Sigmoid colon (tissue), 7 donors: ENCODE data around the gene B3GLCT. TPM values are rescaled to one million over a fixed set of nuclear protein-coding genes. Genes with fewer than 3 reads are reported as not detected.

Source experiments
- DNase-seq: peaks from one replicate; pipeline ENCODE4 v3.0.0-alpha.2; 2019
- H3K27ac ChIP-seq, 4 donors: fragments of 200-600 bp; sonication (generic); one replicate each; pipeline ENCODE4 v1.5.1; 2016 to 2019; ENCODE audit warnings: mild to moderate bottlenecking in 1 of 4
- H3K27me3 ChIP-seq, 3 donors: fragments of 200-600 bp; sonication (generic); one replicate each; pipeline ENCODE4 v1.5.1; 2019; ENCODE audit warnings: mild to moderate bottlenecking in 1 of 3
- H3K36me3 ChIP-seq, 4 donors: fragments of 200-600 bp; sonication (generic); one replicate each; pipeline ENCODE4 v1.5.1; 2016 to 2019
- H3K4me1 ChIP-seq, 4 donors: fragments of 200-600 bp; sonication (generic); one replicate each; pipeline ENCODE4 v1.5.1; 2017 to 2019
- H3K4me3 ChIP-seq, 4 donors: fragments of 200-600 bp; sonication (generic); one replicate each; pipeline ENCODE4 v1.5.1; 2017 to 2019; ENCODE audit warnings: mild to moderate bottlenecking in 2 of 4, moderate library complexity in 1 of 4
- H3K9me3 ChIP-seq, 4 donors: fragments of 200-600 bp in 3 of 4; sonication (generic) in 3 of 4; one replicate each; pipeline versions ENCODE4 v1.5.1 to v1.6.1; 2013 to 2019
- EP300 ChIP-seq, 4 donors: sonication (generic); formaldehyde crosslinking; IDR thresholded peaks; one replicate each; pipeline ENCODE4 v1.6.1; 2017; ENCODE audit warnings: antibody characterized with exemption in 4 of 4
- POLR2A ChIP-seq, 2 donors: fragments of 450-650 bp; IDR thresholded peaks; one replicate each; pipeline ENCODE4 v1.6.1; 2016; ENCODE audit warnings: antibody characterized with exemption in 2 of 2, mild to moderate bottlenecking in 2 of 2, moderate library complexity in 2 of 2
- POLR2AphosphoS5 ChIP-seq, 4 donors: sonication (generic); formaldehyde crosslinking; IDR thresholded peaks; one replicate each; pipeline ENCODE4 v1.6.1; 2017; ENCODE audit warnings: antibody characterized with exemption in 4 of 4
- WGBS, 2 donors: extraction: QIAGEN DNeasy Blood & Tissue Kit; methylation state at CpG; one replicate each; pipeline ENCODE4 v1.1.7; 2013; 5-methylcytosine and 5-hydroxymethylcytosine counted together
- intact Hi-C: fragments of 100-400 bp; cut with DNase I; formaldehyde crosslinking; loops from one replicate; pipeline ENCODE4 v1.15.1; 2023
- polyA plus RNA-seq, 3 donors: library from polyadenylated mRNA; stranded (reverse); fragments of 200-250 nt; gene quantifications; one replicate each; pipeline ENCODE4 v1.2.3, GENCODE V29; 2013
- total RNA-seq, 4 donors: library from RNA; depleted of rRNA; stranded (reverse); fragments of >200 nt; gene quantifications; one replicate each; pipeline ENCODE4 v1.1.0, GENCODE V29; 2016
- TF ChIP-seq, protein P1 (sequence below), 4 experiments: fragments of 450-650 bp in 3 of 4; fragments of 200-600 bp in 1 of 4; IDR thresholded peaks; one replicate each; pipeline ENCODE4 v1.5.1; 2016 to 2019; ENCODE audit warnings: antibody characterized with exemption in 4 of 4, mild to moderate bottlenecking in 3 of 4, moderate library complexity in 2 of 4
- donor health status: healthy with polysubstance abuse.
- donor health status: Bipolar disorder and iron deficiency.
- donor health status: healthy.

The B3GLCT gene
- total and polyA plus RNA-seq, 7 donors, result 0.60 to 7.5 (median 5.8) TPM

DNA sequence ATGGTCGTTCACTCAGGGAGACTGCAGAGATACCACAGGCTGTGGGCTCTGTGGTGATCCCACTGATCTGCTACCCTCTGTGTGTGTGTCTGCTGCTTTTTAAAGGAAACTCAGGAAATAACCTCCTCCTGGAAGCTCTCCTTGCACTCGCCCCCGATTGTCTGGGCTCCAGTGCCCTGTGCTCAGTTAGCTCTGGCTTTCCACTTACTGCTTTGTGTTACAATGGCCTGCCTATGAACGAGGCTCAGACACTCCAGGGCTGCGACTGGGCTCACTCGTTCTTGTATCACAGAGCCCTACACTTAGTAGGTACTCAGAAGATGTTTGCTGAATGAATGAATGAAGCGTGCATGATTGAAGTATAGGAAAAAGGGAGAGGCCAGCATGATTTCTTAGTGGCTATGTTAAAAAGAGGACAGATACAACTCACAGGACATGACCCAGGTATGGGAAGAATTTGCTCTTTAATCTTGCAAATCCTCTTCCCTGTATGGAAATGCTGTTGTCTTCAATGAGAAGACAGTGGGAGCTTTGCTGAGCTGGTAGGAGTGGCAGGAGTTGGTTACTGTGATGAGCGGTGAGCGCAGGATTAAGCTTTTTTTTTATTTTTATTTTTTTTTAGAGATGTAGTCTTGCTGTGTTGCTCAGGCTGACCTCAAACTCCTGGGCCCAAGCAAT is 26.4 kb downstream of the B3GLCT start:
- Histone ChIP-seq H3K9me3 (no peaks in the 10 kb centered on the region), H3K36me3 (peaks cover 0 to 5% (median 0%) of the 10 kb centered on the region in 4 donors), H3K27ac (no peak overlapping the region), H3K4me3 (no peak overlapping the region), H3K27me3 (no peaks in the 10 kb centered on the region), H3K4me1 (no peaks in the 10 kb centered on the region)
- intact Hi-C loops, result no loop called here
- no peak for DNase-seq
- TF ChIP-seq POLR2A (IDR thresholded peaks at IDR 0.05), result no peak
- no peak for TF ChIP-seq POLR2AphosphoS5 (IDR thresholded peaks at IDR 0.05)
- no peak for TF ChIP-seq EP300 (IDR thresholded peaks at IDR 0.05)
- TF ChIP-seq, protein P1, sequence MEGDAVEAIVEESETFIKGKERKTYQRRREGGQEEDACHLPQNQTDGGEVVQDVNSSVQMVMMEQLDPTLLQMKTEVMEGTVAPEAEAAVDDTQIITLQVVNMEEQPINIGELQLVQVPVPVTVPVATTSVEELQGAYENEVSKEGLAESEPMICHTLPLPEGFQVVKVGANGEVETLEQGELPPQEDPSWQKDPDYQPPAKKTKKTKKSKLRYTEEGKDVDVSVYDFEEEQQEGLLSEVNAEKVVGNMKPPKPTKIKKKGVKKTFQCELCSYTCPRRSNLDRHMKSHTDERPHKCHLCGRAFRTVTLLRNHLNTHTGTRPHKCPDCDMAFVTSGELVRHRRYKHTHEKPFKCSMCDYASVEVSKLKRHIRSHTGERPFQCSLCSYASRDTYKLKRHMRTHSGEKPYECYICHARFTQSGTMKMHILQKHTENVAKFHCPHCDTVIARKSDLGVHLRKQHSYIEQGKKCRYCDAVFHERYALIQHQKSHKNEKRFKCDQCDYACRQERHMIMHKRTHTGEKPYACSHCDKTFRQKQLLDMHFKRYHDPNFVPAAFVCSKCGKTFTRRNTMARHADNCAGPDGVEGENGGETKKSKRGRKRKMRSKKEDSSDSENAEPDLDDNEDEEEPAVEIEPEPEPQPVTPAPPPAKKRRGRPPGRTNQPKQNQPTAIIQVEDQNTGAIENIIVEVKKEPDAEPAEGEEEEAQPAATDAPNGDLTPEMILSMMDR (IDR thresholded peaks at IDR 0.05), result no peak
- WGBS, 2 donors, result 94 to 95% methylated on average over 9 of the region's 9 CpGs

DNA sequence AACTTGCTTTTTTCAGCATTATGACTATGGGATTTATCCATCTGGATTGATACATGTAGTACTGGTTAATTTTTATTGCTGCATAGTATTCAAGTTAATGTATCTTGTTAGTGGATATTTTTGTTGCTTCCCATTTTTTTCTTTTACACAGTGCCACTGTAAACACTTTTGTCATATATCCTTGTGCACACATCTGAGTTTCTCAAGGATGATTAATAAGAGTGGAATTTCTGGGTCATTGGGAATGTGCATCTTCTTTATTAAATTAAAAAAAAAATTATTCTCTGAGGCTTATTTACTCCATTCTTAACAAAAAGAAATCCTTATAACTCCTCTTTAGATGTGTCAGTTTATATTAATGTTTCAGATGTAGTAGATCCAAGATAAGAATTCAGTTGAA is 27.3 kb downstream of the B3GLCT start:
- intact Hi-C loops, result no loop called here
- Histone ChIP-seq H3K27ac (no peak overlapping the region), H3K9me3 (no peaks in the 10 kb centered on the region), H3K4me3 (no peak overlapping the region), H3K27me3 (no peaks in the 10 kb centered on the region), H3K36me3 (peaks cover 0 to 5% (median 0%) of the 10 kb centered on the region in 4 donors), H3K4me1 (no peaks in the 10 kb centered on the region)
- no peak for TF ChIP-seq POLR2AphosphoS5 (IDR thresholded peaks at IDR 0.05)
- TF ChIP-seq EP300 (IDR thresholded peaks at IDR 0.05), result no peak
- TF ChIP-seq, protein P1 (IDR thresholded peaks at IDR 0.05), result no peak
- no peak for DNase-seq

DNA sequence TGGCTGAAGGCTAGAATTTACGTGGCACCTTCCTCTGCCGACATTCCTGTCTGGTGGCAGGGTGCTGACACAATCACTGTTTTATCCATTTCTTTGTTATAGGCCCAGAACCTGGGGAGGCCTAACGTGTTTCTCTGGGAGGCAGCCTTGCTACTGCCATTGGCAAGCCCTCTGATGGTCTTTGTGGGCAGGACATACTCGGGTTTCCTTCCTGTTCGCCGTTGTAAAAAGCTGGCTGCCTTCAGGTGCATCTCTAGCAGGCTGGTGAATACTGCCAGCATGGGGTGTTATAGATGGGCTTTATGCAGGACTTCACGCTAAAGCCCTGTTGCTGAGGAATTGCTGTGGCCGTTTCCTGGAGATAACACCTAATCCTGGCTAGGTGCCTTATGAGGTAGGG is 28.1 kb downstream of the B3GLCT start:
- 72 to 81% methylated on average over 8 of the region's 8 CpGs for WGBS, 2 donors
- TF ChIP-seq EP300 (IDR thresholded peaks at IDR 0.05), result no peak
- no peak for TF ChIP-seq POLR2AphosphoS5 (IDR thresholded peaks at IDR 0.05)
- TF ChIP-seq, protein P1 (IDR thresholded peaks at IDR 0.05), result no peak
- TF ChIP-seq POLR2A (IDR thresholded peaks at IDR 0.05), result no peak
- no peaks in the 10 kb centered on the region for H3K9me3 ChIP-seq
- H3K4me3 ChIP-seq, result no peak overlapping the region
- DNase-seq, result no peak
- H3K27me3 ChIP-seq, result no peaks in the 10 kb centered on the region
- H3K4me1 ChIP-seq, result no peaks in the 10 kb centered on the region
- intact Hi-C loops, result no loop called here
- peaks cover 0 to 5% (median 0%) of the 10 kb centered on the region in 4 donors for H3K36me3 ChIP-seq
- no peak overlapping the region for H3K27ac ChIP-seq

DNA sequence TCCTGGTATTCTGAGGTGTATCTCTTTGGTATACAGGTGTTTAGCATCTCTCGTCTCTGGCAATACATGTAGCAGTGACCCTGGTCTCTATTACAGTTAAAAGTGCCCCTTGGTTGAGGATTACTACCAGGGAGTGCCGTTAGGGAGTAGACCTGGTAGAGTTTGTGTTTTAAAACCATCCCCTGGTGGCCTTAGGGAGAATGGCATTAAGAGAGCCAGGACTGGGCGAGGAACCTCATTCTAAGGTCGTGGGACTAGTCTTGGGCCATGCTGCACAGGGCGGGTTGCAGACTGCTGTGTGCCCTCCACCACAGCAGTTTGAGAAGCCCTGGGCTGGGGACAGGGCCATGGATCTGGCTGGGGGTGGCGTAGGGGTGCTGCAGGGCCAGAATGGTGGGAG is 35.0 kb downstream of the B3GLCT start:
- no peak overlapping the region for H3K4me3 ChIP-seq
- H3K9me3 ChIP-seq, result no peaks in the 10 kb centered on the region
- intact Hi-C loops, result loop anchor here (5.0 kb wide), 2 partner anchors 193 to 508 kb away; no protein-coding TSS in a partner anchor
- TF ChIP-seq EP300 (IDR thresholded peaks at IDR 0.05) (no peak), POLR2A (IDR thresholded peaks at IDR 0.05) (no peak), POLR2AphosphoS5 (IDR thresholded peaks at IDR 0.05) (no peak)
- TF ChIP-seq, protein P1 (IDR thresholded peaks at IDR 0.05), result no peak
- H3K27ac ChIP-seq, result no peak overlapping the region
- no peaks in the 10 kb centered on the region for H3K4me1 ChIP-seq
- no peak for DNase-seq
- H3K27me3 ChIP-seq, result no peaks in the 10 kb centered on the region
- 76 to 88% methylated on average over 6 of the region's 6 CpGs for WGBS, 2 donors
- H3K36me3 ChIP-seq, result peaks cover 0 to 5% (median 0%) of the 10 kb centered on the region in 4 donors
